Activated CD4-positive, alpha-beta T cell treated with anti-CD3 and anti-CD28 coated beads, Interleukin-2, amount 50 U/mL, for 16 hours (primary cell): ENCODE data around the gene OR52A1.
"Not testable (repeated sequence)": the region's sequence is repeated elsewhere in the genome, so short reads cannot be mapped to it uniquely, and the experiment has no call there.

Experiments used
- DNase-seq: peaks from one replicate; pipeline ENCODE4 v3.0.0-alpha.2; 2020

Gene OR52A1

DNA sequence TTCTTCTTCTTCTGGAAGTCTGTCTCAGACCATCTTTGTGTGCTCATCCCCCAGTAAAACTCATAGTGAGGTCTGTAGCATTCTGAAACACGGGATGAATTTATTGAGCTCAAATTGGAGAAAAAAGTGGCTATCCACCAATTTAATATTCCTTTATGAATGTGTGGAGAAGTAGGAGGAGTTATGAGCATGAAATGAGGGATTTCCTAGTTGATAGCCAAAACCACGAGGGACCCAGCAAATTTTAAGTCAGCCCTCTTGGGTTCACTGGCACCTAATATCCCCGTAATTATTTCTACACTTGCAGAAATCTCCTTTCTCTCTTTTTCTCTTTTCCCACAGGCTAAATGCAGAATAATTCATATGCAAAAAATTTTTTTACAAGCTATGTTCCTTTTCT lies at the start of gene OR52A1:
OR52A1 (minus strand) TSS at position 101 of the 400 bp plus-strand sequence. CDS start 2,388 bp downstream, outside the sequence.
- no peak for DNase-seq

- no peak for DNase-seq
Measured at GRCh38 chr11:5203366-5203765, 48.8 kb upstream of the OR52A1 start.

DNA sequence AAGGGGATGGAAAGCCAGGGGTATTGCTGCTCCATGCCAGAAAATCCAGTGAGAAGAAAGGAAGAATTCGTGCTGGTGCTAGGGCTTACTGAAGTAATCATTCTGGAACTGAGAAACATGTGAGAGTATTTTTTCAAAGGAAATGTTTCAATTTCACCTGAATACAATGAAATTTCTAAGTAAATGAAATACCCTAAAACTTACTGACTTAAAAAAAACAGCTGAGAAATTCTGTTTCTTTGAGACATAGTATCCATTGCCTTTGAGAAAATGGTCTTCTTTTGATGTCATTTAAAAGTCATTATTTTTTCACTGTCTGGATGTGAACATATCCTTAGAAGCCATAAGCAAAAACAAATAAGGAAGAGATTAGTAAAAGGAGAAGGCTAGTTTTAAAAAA lies 46.0 kb upstream of the OR52A1 start, which contains the start of gene OR51V1:
OR51V1 (minus strand) TSS at position 101 of the 400 bp plus-strand sequence; CDS start at position 101, 0 bp downstream.
- DNase-seq, result no peak

- no peak for DNase-seq
Measured at GRCh38 chr11:5198285-5198684, 43.7 kb upstream of the OR52A1 start.

DNA sequence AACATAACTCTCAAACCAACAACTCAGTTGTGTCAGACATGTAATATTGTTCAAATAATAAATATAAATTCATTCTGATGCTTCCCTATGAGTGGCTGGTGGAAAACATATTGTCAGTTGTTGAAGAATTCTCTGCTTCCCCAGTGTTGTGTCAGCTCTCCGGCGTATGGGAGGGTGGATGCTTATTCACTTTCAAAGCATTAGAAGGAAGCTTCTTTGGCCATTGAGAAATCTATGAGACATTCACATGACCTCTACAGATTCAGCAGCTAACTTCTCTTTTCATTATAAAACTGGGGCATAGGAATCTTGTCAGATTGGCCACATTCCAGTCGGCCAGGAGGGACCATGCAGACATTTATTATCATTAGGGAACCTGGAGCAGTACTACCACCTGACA lies 43.0 kb upstream of the OR52A1 start:
- DNase-seq, result no peak

GRCh38 chr11:5196731-5197130 lies 42.2 kb upstream of the OR52A1 start:
- no peak for DNase-seq

DNA sequence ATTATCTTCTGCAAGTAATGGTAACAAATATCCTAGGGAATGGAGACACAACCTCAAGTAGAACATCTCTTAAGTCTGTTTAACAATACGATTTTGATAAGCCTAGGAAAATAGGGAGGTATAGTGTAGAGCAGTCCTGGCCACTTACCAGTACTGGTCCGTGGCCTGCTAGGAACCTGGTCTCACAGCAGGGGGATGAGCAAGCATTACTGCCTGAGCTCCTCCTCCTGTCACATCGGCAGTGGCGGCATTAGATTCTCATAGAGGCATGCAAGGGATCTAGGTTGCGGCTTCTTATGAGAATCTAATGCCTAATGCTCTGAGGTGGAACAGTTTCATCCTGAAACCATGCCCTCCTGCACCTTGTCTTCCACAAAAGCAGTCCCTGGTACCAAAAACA lies 41.5 kb upstream of the OR52A1 start:
- DNase-seq, result no peak

DNA sequence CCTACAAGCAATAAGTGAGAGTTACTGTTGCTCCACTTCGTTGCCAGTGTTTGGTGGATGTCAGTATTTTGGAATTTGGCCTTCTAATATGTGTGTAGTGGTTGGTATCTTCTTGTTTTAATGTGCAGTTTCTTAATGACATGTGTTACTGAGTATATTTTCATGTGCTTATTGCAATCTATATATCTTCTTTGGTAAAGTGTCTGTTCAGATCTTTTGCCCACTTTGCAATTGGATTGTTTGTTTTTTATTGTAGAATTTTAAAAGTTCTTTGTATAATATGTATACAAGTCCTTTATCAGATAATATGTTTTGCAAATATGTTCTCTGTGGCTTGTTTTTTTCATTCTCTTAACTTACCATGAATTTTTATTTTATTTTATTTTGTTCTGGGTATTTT lies 38.2 kb upstream of the OR52A1 start:
- no peak for DNase-seq

GRCh38 chr11:5188201-5188600 lies 33.6 kb upstream of the OR52A1 start:
- DNase-seq, result no peak

- no peak for DNase-seq
Measured at GRCh38 chr11:5178046-5178837, 23.7 kb upstream of the OR52A1 start.

DNA sequence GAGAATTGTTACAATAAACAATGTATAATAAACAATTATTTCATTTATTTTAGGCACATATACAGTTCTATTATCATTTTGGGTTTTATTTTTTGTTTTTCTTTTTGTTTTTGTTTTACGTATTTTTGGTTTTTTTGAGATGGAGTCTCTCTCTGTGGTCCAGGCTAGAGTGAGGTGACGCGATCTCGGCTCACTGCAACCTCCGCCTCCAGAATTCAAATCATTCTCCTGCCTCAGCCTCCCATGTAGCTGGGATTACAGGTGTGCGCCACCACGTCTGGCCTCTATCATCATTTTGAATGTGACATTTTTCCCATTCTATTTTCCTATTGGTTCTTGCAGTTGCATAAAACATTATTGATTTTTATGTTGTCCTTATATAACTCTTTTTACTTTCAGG lies 20.4 kb upstream of the OR52A1 start:
- no peak for DNase-seq

- no peak for DNase-seq
Measured at GRCh38 chr11:5171856-5172255, 17.3 kb upstream of the OR52A1 start.

- not testable (repeated sequence) for DNase-seq
Measured at GRCh38 chr11:5165898-5166297, 11.3 kb upstream of the OR52A1 start.

GRCh38 chr11:5164807-5165206 lies 10.2 kb upstream of the OR52A1 start:
- not testable (repeated sequence) for DNase-seq

DNA sequence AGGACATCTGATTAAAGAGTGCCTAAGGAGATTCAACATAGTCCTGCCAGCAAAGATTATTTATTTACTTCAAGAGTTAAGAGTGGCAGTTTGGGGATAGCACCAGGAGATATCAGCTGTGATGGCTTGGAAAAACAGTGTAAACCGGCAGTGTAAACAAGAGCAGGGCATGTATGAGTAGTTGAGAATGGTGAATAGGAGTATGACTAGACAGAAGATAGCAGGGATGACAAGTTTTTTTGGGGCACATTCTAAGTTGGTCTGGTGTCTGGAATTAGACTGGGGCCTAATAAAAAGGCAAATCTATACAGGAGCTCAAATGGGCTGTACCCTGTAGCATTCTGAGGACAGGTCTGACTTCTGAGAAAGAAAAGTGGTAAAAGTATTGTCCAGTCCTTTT lies 6.5 kb upstream of the OR52A1 start:
- not testable (repeated sequence) for DNase-seq

GRCh38 chr11:5160217-5160616 lies 5.7 kb upstream of the OR52A1 start:
- DNase-seq, result not testable (repeated sequence)

DNA sequence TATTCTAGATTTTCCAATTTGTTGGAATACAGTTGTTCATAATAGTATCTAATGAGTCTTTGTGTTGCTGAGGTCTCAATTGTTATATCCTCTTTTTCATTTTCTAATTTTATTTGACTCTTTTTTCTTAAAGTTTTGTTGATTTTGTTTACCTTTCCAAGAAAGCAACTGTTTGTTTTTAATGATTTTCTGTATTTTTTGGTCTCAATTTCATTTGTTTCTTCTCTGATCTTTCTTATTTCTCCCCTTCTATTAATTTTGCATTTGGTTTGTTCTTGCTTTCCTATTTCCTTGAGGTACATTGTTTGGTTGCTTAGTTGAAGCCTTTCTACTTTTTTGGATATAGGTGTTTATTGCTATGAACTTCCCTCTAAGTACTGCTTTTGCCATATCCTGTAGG lies 5.2 kb upstream of the OR52A1 start:
- DNase-seq, result no peak

DNA sequence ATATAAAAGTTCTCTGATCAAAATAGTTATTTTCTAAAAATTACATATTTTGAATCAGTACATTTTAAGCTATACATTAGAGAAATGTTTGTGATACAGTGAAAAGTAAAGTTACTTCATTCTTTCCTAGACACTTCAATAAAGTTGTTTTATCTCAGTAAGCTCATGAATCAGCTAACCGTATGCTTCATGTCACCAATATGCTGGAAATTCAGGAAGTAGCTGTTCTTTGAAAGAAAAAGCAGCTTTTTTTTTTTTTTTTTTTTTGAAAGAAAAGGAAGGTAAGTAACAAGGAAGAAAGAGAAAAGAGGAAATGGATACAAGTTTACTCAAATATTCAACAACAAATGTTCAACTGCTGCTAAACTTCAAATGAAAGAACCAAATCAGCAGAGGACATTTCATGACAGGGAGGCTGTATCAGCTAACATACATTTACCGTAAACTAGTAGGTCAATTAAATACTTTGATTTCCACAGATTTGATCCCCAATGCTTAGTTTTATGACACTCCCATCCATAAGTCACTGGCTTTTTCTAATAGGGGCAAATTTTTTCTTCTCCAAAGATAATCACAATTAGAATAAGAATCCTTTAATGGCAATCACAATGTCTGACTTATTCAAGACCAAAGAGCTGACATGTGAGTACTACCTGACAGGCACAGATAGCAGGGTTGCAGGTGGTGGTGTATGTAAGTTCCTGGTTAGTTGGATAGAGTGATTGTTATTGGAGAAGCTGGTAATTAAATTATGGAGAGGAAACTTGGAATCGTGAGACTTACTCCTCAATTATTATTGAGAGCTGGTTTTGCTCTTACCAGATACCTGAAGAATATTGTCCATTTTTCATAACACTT lies 754 bp downstream of the OR52A1 start:
- no peak for DNase-seq

DNA sequence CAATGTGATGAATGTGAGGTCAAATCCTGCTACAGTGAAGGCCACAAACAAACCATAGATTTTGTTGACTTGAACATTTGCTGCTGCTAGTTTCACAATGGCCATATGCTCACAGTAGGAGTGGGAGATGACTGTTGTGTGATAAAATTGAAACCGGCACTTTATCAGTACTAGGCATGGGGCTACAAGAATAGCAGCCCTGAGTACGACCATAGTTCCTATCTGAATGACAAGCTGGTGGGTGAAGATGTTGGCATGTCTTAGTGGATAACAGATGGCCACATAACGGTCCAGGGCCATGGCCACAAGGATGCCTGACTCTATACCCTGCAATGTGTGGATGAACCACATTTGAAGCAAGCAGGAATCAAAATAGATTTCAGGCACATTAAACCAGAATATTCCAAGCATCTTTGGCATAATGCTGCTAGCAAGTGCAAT lies 2.8 kb downstream of the OR52A1 start:
- no peak for DNase-seq

DNA sequence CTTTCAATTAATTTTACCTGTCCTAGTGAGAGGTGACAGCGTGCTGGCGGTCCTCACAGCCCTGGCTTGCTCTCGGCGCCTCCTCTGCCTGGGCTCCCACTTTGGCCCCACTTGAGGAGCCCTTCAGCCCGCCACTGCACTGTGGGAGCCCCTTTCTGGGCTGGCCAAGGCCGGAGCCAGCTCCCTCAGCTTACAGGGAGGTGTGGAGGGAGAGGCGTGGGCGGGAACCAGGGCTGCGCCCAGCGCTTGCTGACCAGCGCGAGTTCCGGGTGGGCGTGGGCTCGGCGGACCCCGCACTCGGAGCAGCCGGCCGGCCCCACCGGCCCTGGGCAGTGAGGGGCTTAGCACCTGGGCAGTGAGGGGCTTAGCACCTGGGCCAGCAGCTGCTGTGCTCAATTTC lies 10.4 kb downstream of the OR52A1 start:
- DNase-seq, result not testable (repeated sequence)

DNA sequence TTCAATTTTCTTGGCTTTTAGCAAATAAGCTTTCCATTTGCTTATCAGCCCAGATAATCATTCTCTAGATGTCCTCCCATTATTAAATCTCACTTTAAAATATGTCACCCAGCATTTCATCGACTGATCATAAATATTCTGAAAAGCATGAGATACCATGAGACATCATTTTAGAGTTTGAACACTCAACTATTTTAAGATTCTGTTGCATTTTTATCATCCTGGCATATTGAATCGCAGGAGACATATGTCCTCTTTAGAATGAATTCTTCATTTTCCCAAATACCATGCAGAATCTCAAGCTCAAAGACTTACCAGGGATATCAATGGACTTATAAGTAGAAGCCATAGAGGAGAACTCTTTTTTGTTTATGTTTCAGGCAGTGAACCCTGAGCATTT lies 16.6 kb downstream of the OR52A1 start, which contains the start of gene OR52A5:
OR52A5 (minus strand) TSS at position 361 of the 400 bp plus-strand sequence. CDS start 5,714 bp downstream, outside the sequence.
- no peak for DNase-seq

DNA sequence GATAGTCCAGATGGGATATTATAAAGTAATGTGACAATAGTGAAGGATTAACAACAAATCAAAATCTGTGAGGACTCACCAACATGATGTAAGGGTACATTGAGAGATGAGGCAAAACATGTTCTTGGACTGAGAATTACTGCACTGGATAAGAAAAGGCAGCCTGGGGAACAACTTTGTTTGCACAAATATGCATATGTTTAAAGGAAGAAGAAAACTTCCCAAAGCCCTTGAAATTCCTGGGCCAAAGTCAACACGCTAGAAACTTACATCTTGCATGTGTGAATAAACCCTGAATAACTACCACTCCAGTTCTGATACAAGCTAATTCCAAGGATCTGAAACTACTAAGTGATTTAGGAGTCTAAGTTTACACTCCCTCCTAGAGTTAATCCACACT lies 17.5 kb downstream of the OR52A1 start:
- no peak for DNase-seq

- DNase-seq, result no peak
Measured at GRCh38 chr11:5136261-5136660, 18.3 kb downstream of the OR52A1 start.
